Measurements from ENCODE around the gene CBX8. TPM values are rescaled to one million over a fixed set of nuclear protein-coding genes. Genes with fewer than 3 reads are reported as not detected.
A peak's percentile ranks its signal among the peaks of the same experiment; 100 is the strongest.

Gene CBX8
- total and polyA plus RNA-seq, 2 donors (not counting 3 experiments of a cell fraction or from before 2014, with no cell fraction given) = 0.69 to 3.1 TPM

DNA sequence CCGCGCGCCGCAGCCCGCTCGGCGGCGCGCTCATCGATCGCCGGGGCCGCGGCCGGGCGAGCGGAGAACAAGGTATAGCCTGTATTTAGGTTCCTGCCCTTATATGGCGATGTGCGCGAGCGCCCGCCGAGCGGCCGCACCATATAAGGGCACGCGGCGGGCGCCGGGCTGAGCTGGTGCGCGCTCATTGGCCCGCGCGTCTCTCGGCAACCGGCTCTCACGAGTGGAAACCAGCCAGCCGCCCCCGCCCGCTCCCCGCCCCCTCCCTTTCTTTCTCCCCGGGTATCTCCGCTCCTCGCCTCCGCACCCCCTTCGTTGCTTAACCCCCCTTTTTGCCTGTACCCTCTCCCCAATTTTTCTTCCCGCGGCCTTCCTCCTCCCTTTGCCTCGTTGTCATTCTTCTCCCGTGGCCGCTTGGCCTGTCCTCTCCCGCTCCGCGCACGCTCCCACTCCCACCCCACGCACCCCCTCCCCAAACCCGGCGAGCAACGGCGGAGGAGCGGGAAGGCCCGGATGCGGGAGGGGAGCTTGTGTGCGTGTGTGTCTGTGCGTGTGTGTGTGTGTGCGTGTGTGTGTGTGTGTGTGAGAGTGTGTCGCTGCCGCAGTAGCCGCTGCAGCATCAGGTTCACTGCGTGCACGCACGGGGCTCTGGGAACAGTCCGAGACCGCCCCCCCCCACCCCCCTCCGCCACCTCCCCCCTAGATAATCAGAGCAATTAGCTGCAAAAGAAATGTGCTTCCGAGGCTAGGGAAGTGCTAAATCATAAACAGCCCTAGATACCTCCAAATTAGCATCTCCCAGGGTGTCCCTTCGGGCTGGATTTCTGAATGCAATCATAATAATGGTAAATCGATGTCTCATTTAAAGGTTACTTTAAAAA lies 13.5 kb upstream of the CBX8 start:
- Histone ChIP-seq H3K79me2 (ENCODE audit: control insufficient read depth, insufficient read depth, low read length) (no peaks in the 10 kb centered on the region), H3K4me1 (ENCODE audit: control insufficient read depth, extremely low read depth, insufficient read depth, low read length) (peaks cover 8% of the 10 kb centered on the region), H4K20me1 (replicated peaks; ENCODE audit: control insufficient read depth, extremely low read depth, insufficient read depth, low read length) (no peaks in the 10 kb centered on the region), H2AFZ (ENCODE audit: low read depth, low read length) (peak overlapping the region; percentile 13), H3K4me2 (ENCODE audit: insufficient read depth, low read length) (no peak overlapping the region), H3K9me1 (replicated peaks; ENCODE audit: control insufficient read depth, extremely low read depth, insufficient read depth, low read length) (no peaks in the 10 kb centered on the region), H3K27ac (ENCODE audit: insufficient read depth, low read depth, low read length) (no peak overlapping the region), H3K9me3 (replicated peaks; ENCODE audit: control insufficient read depth, insufficient read depth, low read length) (no peaks in the 10 kb centered on the region), H3K9ac (replicated peaks; ENCODE audit: extremely low read depth, insufficient read depth, low read length) (no peak overlapping the region), H3K36me3 (ENCODE audit: control insufficient read depth in 2 of 2, extremely low read depth in 1 of 2, insufficient read depth in 2 of 2, low read length in 2 of 2) (no peaks in the 10 kb centered on the region), H3K4me3 (replicated peaks in 1 of 3; ENCODE audit: insufficient read depth in 1 of 3, low read depth in 1 of 3, low read length in 3 of 3) (no peak overlapping the region), H3K27me3 (ENCODE audit: control insufficient read depth in 2 of 2, insufficient read depth in 2 of 2, low read length in 2 of 2) (peaks cover 69 to 82% of the 10 kb centered on the region in 2 experiments)
- dilution Hi-C loops (cut with MboI; ENCODE audit: extremely low pct_ligation_motif_present, low sequenced_read_pairs) = no loop called here
- ChIA-PET CTCF (interaction anchor here (0.6 to 6.1 kb wide), 20 partner anchors 9 to 70 kb away, joined by 3 to 59 read pairs (median 6); partner anchors contain the start of genes CBX4 and CBX8), POLR2A (interaction anchor here (1.3 kb wide), 1 partner anchor 13 kb away, joined by 3 read pairs; the partner anchor contains the start of gene CBX8)
- FAIRE-seq (peak; percentile 70), DNase-seq (ENCODE audit: low read depth, low spot score) (peak; percentile 64)
- no peak for TF ChIP-seq EZH2 (IDR thresholded peaks at IDR 0.05; ENCODE audit: borderline replicate concordance, low read depth, low read length, severe bottlenecking)
- TF ChIP-seq GATA2 (IDR thresholded peaks at IDR 0.05; ENCODE audit: insufficient read depth, insufficient read length, low read depth, low read length) = no peak
- no peak for TF ChIP-seq POLR2AphosphoS5 (IDR thresholded peaks at IDR 0.05; ENCODE audit: insufficient read depth, low read depth, low read length)
- TF ChIP-seq, protein P1, sequence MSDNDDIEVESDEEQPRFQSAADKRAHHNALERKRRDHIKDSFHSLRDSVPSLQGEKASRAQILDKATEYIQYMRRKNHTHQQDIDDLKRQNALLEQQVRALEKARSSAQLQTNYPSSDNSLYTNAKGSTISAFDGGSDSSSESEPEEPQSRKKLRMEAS (IDR thresholded peaks at IDR 0.05; ENCODE audit: insufficient read depth, insufficient read length) = no peak
- no peak for TF ChIP-seq MYC (IDR thresholded peaks at IDR 0.05; ENCODE audit: low read depth, low read length)
- TF ChIP-seq, protein P2, sequence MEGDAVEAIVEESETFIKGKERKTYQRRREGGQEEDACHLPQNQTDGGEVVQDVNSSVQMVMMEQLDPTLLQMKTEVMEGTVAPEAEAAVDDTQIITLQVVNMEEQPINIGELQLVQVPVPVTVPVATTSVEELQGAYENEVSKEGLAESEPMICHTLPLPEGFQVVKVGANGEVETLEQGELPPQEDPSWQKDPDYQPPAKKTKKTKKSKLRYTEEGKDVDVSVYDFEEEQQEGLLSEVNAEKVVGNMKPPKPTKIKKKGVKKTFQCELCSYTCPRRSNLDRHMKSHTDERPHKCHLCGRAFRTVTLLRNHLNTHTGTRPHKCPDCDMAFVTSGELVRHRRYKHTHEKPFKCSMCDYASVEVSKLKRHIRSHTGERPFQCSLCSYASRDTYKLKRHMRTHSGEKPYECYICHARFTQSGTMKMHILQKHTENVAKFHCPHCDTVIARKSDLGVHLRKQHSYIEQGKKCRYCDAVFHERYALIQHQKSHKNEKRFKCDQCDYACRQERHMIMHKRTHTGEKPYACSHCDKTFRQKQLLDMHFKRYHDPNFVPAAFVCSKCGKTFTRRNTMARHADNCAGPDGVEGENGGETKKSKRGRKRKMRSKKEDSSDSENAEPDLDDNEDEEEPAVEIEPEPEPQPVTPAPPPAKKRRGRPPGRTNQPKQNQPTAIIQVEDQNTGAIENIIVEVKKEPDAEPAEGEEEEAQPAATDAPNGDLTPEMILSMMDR (IDR thresholded peaks at IDR 0.05; ENCODE audit: extremely low read depth in 1 of 2, insufficient read depth in 1 of 2, low read depth in 1 of 2, low read length in 2 of 2) = no peak
- no peak for TF ChIP-seq JUN (IDR thresholded peaks at IDR 0.05; ENCODE audit: borderline replicate concordance, insufficient read depth, insufficient read length, low read depth)
- TF ChIP-seq FOS (IDR thresholded peaks at IDR 0.05; ENCODE audit: borderline replicate concordance, insufficient read depth, low read length) = no peak
- TF ChIP-seq POLR2A (IDR thresholded peaks at IDR 0.05; ENCODE audit: low read depth, low read length) = no peak
- BruUV-seq (replicated peaks) = no TSS peak
- intact Hi-C loops (cut with micrococcal nuclease) = loop anchor here (2.0 kb wide), 2 partner anchors 28 to 64 kb away; partner anchors contain the start of gene CBX4
